HepG2 (cell line): ENCODE measurements around the gene CLEC11A.

Source experiments
- CTCF ChIP-seq: sonication (generic); formaldehyde crosslinking; IDR thresholded peaks from 2 replicates; pipeline ENCODE4 v1.5.0; 2020; ENCODE audit warnings: mild to moderate bottlenecking, missing genetic modification reagents, moderate library complexity
- KDM4B ChIP-seq: sonication (generic); formaldehyde crosslinking; IDR thresholded peaks from 2 replicates; pipeline ENCODE4 v1.4.0; 2020; ENCODE audit warnings: missing genetic modification reagents
- POLR2A ChIP-seq, 2 experiments: IDR thresholded peaks; 2 replicates each; pipeline ENCODE4 v1.6.1; 2011; ENCODE audit warnings: low read depth in 2 of 2, low read length in 2 of 2, mild to moderate bottlenecking in 1 of 2, moderate library complexity in 1 of 2; ENCODE audit not compliant: insufficient read depth in 1 of 2
- PRMT3 ChIP-seq: sonication (generic); formaldehyde crosslinking; IDR thresholded peaks from 2 replicates; pipeline ENCODE4 v1.8.1; 2022; ENCODE audit warnings: low read depth, mild to moderate bottlenecking, moderate library complexity, missing genetic modification reagents, borderline replicate concordance
- TBP ChIP-seq: sonication (generic); formaldehyde crosslinking; IDR thresholded peaks from 2 replicates; pipeline ENCODE4 v1.5.0; 2020; ENCODE audit warnings: missing genetic modification reagents
- ZKSCAN8 ChIP-seq: IDR thresholded peaks from 2 replicates; pipeline ENCODE4 v1.6.1; 2016; ENCODE audit warnings: borderline replicate concordance, missing genetic modification reagents, missing compliant biosample characterization
- ZNF124 ChIP-seq: sonication (generic); formaldehyde crosslinking; IDR thresholded peaks from 2 replicates; pipeline ENCODE4 v1.4.0; 2020; ENCODE audit warnings: missing genetic modification reagents
- TF ChIP-seq, protein P1 (sequence below), 2 experiments: fragments of 450-650 bp in 1 of 2; sonication (generic) in 1 of 2; formaldehyde crosslinking in 1 of 2; IDR thresholded peaks; 2 replicates each; pipeline versions ENCODE4 v1.6.1 to v1.8.0; 2016 to 2022; ENCODE audit warnings: antibody characterized with exemption in 1 of 2, mild to moderate bottlenecking in 1 of 2, missing genetic modification reagents in 1 of 2
- TF ChIP-seq, protein P2 (sequence below): sonication (generic); formaldehyde crosslinking; IDR thresholded peaks from 2 replicates; pipeline ENCODE4 v1.4.0; 2020; ENCODE audit warnings: low read depth, mild to moderate bottlenecking, missing genetic modification reagents

DNA sequence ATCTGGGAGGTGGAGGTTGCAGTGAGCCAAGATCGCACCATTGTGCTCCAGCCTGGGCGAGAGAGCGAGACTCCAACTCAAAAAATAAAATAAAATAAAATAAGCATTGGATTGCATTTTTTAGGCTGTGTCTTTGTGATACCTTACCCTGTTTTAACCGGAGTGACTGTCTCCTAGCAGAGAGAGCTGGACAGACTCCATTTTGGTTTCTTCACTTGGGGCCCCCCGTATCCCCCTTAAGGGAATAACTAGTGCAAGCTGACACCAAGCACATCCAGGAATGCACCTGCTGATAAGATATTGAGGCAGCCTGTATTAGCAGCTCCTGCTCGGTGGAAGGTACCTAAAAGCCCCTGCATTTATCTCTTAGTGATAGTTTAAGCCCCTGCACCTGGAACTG is 26.3 kb downstream of the CLEC11A start:
- TF ChIP-seq ZKSCAN8 (CRISPR knock-in tag) (no peak), PRMT3 (CRISPR knock-in tag) (no peak), CTCF (no peak), ZNF124 (no peak), KDM4B (CRISPR knock-in tag) (no peak), POLR2A (IDR thresholded peaks at IDR 0.05; ENCODE audit: insufficient read depth in 1 of 2, low read depth in 2 of 2, low read length in 2 of 2) (no peak), TBP (no peak)
- TF ChIP-seq, protein P1, sequence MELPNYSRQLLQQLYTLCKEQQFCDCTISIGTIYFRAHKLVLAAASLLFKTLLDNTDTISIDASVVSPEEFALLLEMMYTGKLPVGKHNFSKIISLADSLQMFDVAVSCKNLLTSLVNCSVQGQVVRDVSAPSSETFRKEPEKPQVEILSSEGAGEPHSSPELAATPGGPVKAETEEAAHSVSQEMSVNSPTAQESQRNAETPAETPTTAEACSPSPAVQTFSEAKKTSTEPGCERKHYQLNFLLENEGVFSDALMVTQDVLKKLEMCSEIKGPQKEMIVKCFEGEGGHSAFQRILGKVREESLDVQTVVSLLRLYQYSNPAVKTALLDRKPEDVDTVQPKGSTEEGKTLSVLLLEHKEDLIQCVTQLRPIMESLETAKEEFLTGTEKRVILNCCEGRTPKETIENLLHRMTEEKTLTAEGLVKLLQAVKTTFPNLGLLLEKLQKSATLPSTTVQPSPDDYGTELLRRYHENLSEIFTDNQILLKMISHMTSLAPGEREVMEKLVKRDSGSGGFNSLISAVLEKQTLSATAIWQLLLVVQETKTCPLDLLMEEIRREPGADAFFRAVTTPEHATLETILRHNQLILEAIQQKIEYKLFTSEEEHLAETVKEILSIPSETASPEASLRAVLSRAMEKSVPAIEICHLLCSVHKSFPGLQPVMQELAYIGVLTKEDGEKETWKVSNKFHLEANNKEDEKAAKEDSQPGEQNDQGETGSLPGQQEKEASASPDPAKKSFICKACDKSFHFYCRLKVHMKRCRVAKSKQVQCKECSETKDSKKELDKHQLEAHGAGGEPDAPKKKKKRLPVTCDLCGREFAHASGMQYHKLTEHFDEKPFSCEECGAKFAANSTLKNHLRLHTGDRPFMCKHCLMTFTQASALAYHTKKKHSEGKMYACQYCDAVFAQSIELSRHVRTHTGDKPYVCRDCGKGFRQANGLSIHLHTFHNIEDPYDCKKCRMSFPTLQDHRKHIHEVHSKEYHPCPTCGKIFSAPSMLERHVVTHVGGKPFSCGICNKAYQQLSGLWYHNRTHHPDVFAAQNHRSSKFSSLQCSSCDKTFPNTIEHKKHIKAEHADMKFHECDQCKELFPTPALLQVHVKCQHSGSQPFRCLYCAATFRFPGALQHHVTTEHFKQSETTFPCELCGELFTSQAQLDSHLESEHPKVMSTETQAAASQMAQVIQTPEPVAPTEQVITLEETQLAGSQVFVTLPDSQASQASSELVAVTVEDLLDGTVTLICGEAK (IDR thresholded peaks at IDR 0.05), result no peak
- TF ChIP-seq, protein P1 (CRISPR knock-in tag; IDR thresholded peaks at IDR 0.05), result no peak
- TF ChIP-seq, protein P2, sequence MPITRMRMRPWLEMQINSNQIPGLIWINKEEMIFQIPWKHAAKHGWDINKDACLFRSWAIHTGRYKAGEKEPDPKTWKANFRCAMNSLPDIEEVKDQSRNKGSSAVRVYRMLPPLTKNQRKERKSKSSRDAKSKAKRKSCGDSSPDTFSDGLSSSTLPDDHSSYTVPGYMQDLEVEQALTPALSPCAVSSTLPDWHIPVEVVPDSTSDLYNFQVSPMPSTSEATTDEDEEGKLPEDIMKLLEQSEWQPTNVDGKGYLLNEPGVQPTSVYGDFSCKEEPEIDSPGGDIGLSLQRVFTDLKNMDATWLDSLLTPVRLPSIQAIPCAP (CRISPR knock-in tag), result no peak
